Hepatocyte (in vitro differentiated cells): ENCODE results near the gene CNTNAP3. TPM values are rescaled to one million over a fixed set of nuclear protein-coding genes. Genes with fewer than 3 reads are reported as not detected.
"Not testable (repeated sequence)": the region's sequence is repeated elsewhere in the genome, so short reads cannot be mapped to it uniquely, and the experiment has no call there.

Experiments
- DNase-seq: peaks from one replicate; pipeline ENCODE4 v3.0.0-alpha.2; 2016; ENCODE audit warnings: low spot score
- H2AFZ ChIP-seq: fragments of 200-600 bp; sonication (generic); 2 replicates; pipeline ENCODE4 v1.6.0; 2016; ENCODE audit warnings: antibody characterized with exemption, mild to moderate bottlenecking
- H3K27ac ChIP-seq: fragments of 200-600 bp; sonication (generic); 2 replicates; pipeline ENCODE4 v1.5.1; 2016; ENCODE audit warnings: mild to moderate bottlenecking
- H3K27me3 ChIP-seq: fragments of 200-600 bp; sonication (generic); 2 replicates; pipeline ENCODE4 v1.6.1; 2016
- H3K36me3 ChIP-seq: fragments of 200-600 bp; sonication (generic); replicated peaks from 2 replicates; pipeline ENCODE4 v1.5.1; 2016; ENCODE audit warnings: low read depth; ENCODE audit not compliant: insufficient read depth
- H3K4me1 ChIP-seq: fragments of 200-600 bp; sonication (generic); 2 replicates; pipeline ENCODE4 v1.5.1; 2016; ENCODE audit warnings: mild to moderate bottlenecking, moderate library complexity; ENCODE audit not compliant: insufficient read depth
- H3K4me2 ChIP-seq: fragments of 200-600 bp; sonication (generic); 2 replicates; pipeline ENCODE4 v1.6.0; 2016
- H3K4me3 ChIP-seq: fragments of 200-600 bp; sonication (generic); 2 replicates; pipeline ENCODE4 v1.5.1; 2016; ENCODE audit warnings: mild to moderate bottlenecking
- H3K79me2 ChIP-seq: fragments of 200-600 bp; sonication (generic); 2 replicates; pipeline ENCODE4 v1.6.0; 2017; ENCODE audit warnings: mild to moderate bottlenecking
- H3K9me2 ChIP-seq: fragments of 200-600 bp; sonication (generic); replicated peaks from 2 replicates; pipeline ENCODE4 v1.6.0; 2017; ENCODE audit warnings: mild to moderate bottlenecking; ENCODE audit not compliant: insufficient read depth
- H3K9me3 ChIP-seq: fragments of 200-600 bp; sonication (generic); 2 replicates; pipeline ENCODE4 v1.5.1; 2016; ENCODE audit warnings: low read depth, mild to moderate bottlenecking
- H4K20me1 ChIP-seq: fragments of 200-600 bp; sonication (generic); 2 replicates; pipeline ENCODE4 v1.6.0; 2016; ENCODE audit warnings: mild to moderate bottlenecking; ENCODE audit not compliant: insufficient read depth, poor library complexity, severe bottlenecking
- CTCF ChIP-seq: fragments of 200-600 bp; sonication (generic); IDR thresholded peaks from 2 replicates; pipeline ENCODE4 v1.5.1; 2016; ENCODE audit warnings: antibody characterized with exemption, mild to moderate bottlenecking; ENCODE audit not compliant: poor library complexity
- WGBS: methylation state at CpG from one replicate; pipeline ENCODE4 v1.1.6; 2016; ENCODE audit warnings: low lambda C conversion rate; ENCODE audit errors: missing lambda C conversion rate; 5-methylcytosine and 5-hydroxymethylcytosine counted together
- polyA plus RNA-seq: library from polyadenylated mRNA; unstranded; fragments of >200 nt; fragmentation: Nextera tagmentation; extraction: Ambion mirVana; gene quantifications from 2 replicates; pipeline ENCODE4 v1.2.1, GENCODE V29; 2016
- total RNA-seq: library from RNA; depleted of rRNA; stranded (reverse); fragments of >200 nt; gene quantifications from 2 replicates; pipeline ENCODE4 v1.2.3, GENCODE V29; 2014

The CNTNAP3 gene
- total and polyA plus RNA-seq, 2 experiments from 2014 or later = 0.80 to 1.00 TPM

- Histone ChIP-seq H3K4me2 (peak overlapping the region; percentile 75), H3K4me3 (peak overlapping the region; percentile 49)
- not testable (repeated sequence) for H3K9me3 ChIP-seq, H3K79me2 ChIP-seq, H3K27me3 ChIP-seq, H3K4me1 ChIP-seq, H3K27ac ChIP-seq, H4K20me1 ChIP-seq, H2AFZ ChIP-seq, H3K36me3 ChIP-seq, H3K9me2 ChIP-seq
- DNase-seq = peak; percentile 59
- peak; percentile 30 for TF ChIP-seq CTCF
- WGBS = 17% methylated on average over 33 of the region's 49 CpGs
Measured at GRCh38 chr9:39078621-39079256, 209.2 kb downstream of the CNTNAP3 start.

DNA sequence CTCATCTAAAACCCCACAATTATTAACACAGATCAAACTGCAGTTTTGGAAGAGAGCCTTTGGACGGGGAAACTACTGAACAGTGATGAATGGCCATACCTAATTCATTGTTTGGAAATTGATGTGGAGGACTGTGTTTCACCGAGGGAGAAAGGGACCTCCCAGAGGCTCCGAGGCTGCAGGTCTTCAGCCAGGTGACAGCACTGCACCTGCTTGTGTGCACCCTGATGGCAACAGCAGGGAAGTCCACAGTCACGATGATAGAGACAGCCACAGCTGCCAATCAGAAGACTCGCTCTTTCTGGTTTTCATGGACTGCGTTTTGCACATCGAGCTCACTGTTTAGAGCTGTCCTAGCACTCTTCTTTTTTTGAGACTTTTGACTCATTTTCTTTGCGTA, 214.4 kb downstream of the CNTNAP3 start:
- H3K9me2 ChIP-seq, H3K9me3 ChIP-seq, H4K20me1 ChIP-seq, H2AFZ ChIP-seq, DNase-seq, H3K4me3 ChIP-seq, H3K27ac ChIP-seq, H3K79me2 ChIP-seq, H3K4me2 ChIP-seq, H3K4me1 ChIP-seq, H3K36me3 ChIP-seq, H3K27me3 ChIP-seq: not testable (repeated sequence)
- 84% methylated on average over 8 of the region's 8 CpGs for WGBS

GRCh38 chr9:39067683-39068082, 220.3 kb downstream of the CNTNAP3 start:
- DNase-seq, H3K9me3 ChIP-seq, H4K20me1 ChIP-seq, H3K79me2 ChIP-seq, H3K4me1 ChIP-seq, H2AFZ ChIP-seq, H3K36me3 ChIP-seq, H3K27ac ChIP-seq, H3K4me3 ChIP-seq, H3K27me3 ChIP-seq, H3K4me2 ChIP-seq, H3K9me2 ChIP-seq: not testable (repeated sequence)
- WGBS = 87% methylated on average over 5 of the region's 5 CpGs

- DNase-seq, H3K4me2 ChIP-seq, H3K27ac ChIP-seq, H2AFZ ChIP-seq, H3K36me3 ChIP-seq, H3K27me3 ChIP-seq, H3K4me1 ChIP-seq, H3K4me3 ChIP-seq, H4K20me1 ChIP-seq, H3K79me2 ChIP-seq, H3K9me3 ChIP-seq, H3K9me2 ChIP-seq: not testable (repeated sequence)
- WGBS = 91% methylated on average over 5 of the region's 5 CpGs
Measured at GRCh38 chr9:39062966-39063365, 225.0 kb downstream of the CNTNAP3 start.

GRCh38 chr9:39054453-39054852, 233.5 kb downstream of the CNTNAP3 start:
- not testable (repeated sequence) for H3K9me3 ChIP-seq, H3K27me3 ChIP-seq, H3K36me3 ChIP-seq, H3K9me2 ChIP-seq, H2AFZ ChIP-seq, H4K20me1 ChIP-seq, H3K4me2 ChIP-seq, DNase-seq, H3K27ac ChIP-seq, H3K4me3 ChIP-seq, H3K79me2 ChIP-seq, H3K4me1 ChIP-seq
- 89% methylated on average over 8 of the region's 8 CpGs for WGBS

- not testable (repeated sequence) for H2AFZ ChIP-seq, H3K9me3 ChIP-seq, H3K4me2 ChIP-seq, DNase-seq, H3K4me3 ChIP-seq, H3K27me3 ChIP-seq, H4K20me1 ChIP-seq, H3K36me3 ChIP-seq, H3K9me2 ChIP-seq, H3K27ac ChIP-seq, H3K4me1 ChIP-seq, H3K79me2 ChIP-seq
- WGBS = 56% methylated on average over 3 of the region's 3 CpGs
Measured at GRCh38 chr9:39046833-39047232, 241.1 kb downstream of the CNTNAP3 start.

GRCh38 chr9:39042352-39042803, 245.6 kb downstream of the CNTNAP3 start:
- DNase-seq, H3K4me2 ChIP-seq, H3K36me3 ChIP-seq, H3K27ac ChIP-seq, H2AFZ ChIP-seq, H3K4me1 ChIP-seq, H3K27me3 ChIP-seq, H3K9me2 ChIP-seq, H3K9me3 ChIP-seq, H4K20me1 ChIP-seq, H3K79me2 ChIP-seq, H3K4me3 ChIP-seq: not testable (repeated sequence)
- 90% methylated on average over 27 of the region's 27 CpGs for WGBS

- H4K20me1 ChIP-seq, H3K27me3 ChIP-seq, H2AFZ ChIP-seq, H3K36me3 ChIP-seq, H3K4me3 ChIP-seq, H3K9me2 ChIP-seq, H3K27ac ChIP-seq, H3K4me2 ChIP-seq, DNase-seq, H3K79me2 ChIP-seq, H3K9me3 ChIP-seq, H3K4me1 ChIP-seq: not testable (repeated sequence)
- 88% methylated on average over 10 of the region's 10 CpGs for WGBS
Measured at GRCh38 chr9:39041774-39042173, 246.2 kb downstream of the CNTNAP3 start.
